SKM-1 (cell line): ENCODE data around the gene PDE3B.
"Not testable (repeated sequence)": the region's sequence is repeated elsewhere in the genome, so short reads cannot be mapped to it uniquely, and the experiment has no call there.

Experiments
- DNase-seq: peaks from one replicate; lab custom pipeline; 2025; ENCODE audit not compliant: unreplicated experiment; lab: John Stamatoyannopoulos, UW

PDE3B gene

GRCh38 chr11:14673824-14674405 is 30.3 kb downstream of the PDE3B start:
- no peak for DNase-seq

GRCh38 chr11:14676068-14676467 is 32.5 kb downstream of the PDE3B start:
- no peak for DNase-seq

- no peak for DNase-seq
Observed at GRCh38 chr11:14677146-14677545, 33.5 kb downstream of the PDE3B start.

GRCh38 chr11:14678350-14678749 is 34.7 kb downstream of the PDE3B start:
- DNase-seq = no peak

- DNase-seq = no peak
Observed at GRCh38 chr11:14679662-14680061, 36.1 kb downstream of the PDE3B start.

GRCh38 chr11:14684234-14684915 is 40.8 kb downstream of the PDE3B start:
- not testable (repeated sequence) for DNase-seq

GRCh38 chr11:14687456-14687855 is 43.9 kb downstream of the PDE3B start:
- DNase-seq = no peak

GRCh38 chr11:14687943-14688627 is 44.5 kb downstream of the PDE3B start:
- no peak for DNase-seq

- not testable (repeated sequence) for DNase-seq
Observed at GRCh38 chr11:14695656-14696055, 52.1 kb downstream of the PDE3B start.

- no peak for DNase-seq
Observed at GRCh38 chr11:14698771-14699170, 55.2 kb downstream of the PDE3B start.

GRCh38 chr11:14700593-14700992 is 57.0 kb downstream of the PDE3B start:
- DNase-seq = no peak

- DNase-seq = no peak
Observed at GRCh38 chr11:14702760-14703159, 59.2 kb downstream of the PDE3B start.

GRCh38 chr11:14703731-14704130 is 60.1 kb downstream of the PDE3B start:
- no peak for DNase-seq

GRCh38 chr11:14705067-14705466 is 61.5 kb downstream of the PDE3B start:
- DNase-seq = no peak

GRCh38 chr11:14713496-14714244 is 70.1 kb downstream of the PDE3B start:
- DNase-seq = no peak

- DNase-seq = not testable (repeated sequence)
Observed at GRCh38 chr11:14715669-14716068, 72.1 kb downstream of the PDE3B start.

GRCh38 chr11:14722496-14722895 is 78.9 kb downstream of the PDE3B start:
- no peak for DNase-seq

GRCh38 chr11:14725150-14725549 is 81.5 kb downstream of the PDE3B start:
- no peak for DNase-seq

- no peak for DNase-seq
Observed at GRCh38 chr11:14727215-14727614, 83.6 kb downstream of the PDE3B start.

- no peak for DNase-seq
Observed at GRCh38 chr11:14727746-14728145, 84.1 kb downstream of the PDE3B start.

GRCh38 chr11:14740539-14740938 is 96.9 kb downstream of the PDE3B start:
- not testable (repeated sequence) for DNase-seq

GRCh38 chr11:14741195-14741594 is 97.6 kb downstream of the PDE3B start:
- DNase-seq = no peak
